GM18858 (cell line): ENCODE data around the gene DNAH3.
"Not testable (repeated sequence)": the region's sequence is repeated elsewhere in the genome, so short reads cannot be mapped to it uniquely, and the experiment has no call there.

Source experiments
- ATAC-seq: cut with Tn5 transposase; IDR thresholded peaks from one replicate; pipeline ENCODE4 v1.9.1; 2021; ENCODE audit not compliant: unreplicated experiment

Gene DNAH3

DNA sequence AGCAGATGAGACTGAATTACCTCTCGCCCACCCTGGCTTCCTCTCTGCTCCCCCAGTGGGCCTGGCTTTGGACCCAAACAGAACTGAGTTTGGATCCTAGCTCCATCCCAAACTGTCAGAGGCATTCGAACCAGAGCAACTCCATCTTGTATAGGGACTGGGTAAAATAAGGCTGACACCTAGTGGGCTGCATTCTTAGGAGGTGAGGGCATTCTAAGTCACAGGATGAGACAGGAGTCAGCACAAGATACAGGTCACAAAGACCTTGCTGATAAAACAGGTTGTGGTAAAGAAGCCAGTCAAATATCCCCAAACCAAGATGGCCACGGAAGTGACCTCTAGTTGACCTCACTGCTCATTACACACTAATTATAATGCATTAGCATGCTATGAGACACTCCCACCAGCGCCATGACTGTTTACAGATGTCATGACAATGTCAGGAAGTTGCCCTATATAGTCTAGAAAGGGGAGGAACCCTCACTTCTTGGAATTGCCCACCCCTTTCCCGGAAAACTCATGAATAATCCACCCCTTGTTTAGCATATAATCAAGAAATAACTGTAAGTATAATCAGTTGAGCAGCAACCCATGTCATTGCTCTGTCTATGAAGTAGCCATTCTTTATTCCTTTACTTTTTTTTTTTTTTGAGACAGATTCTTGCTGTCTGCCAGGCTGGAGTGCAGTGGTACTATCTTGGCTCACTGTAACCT, 205.6 kb downstream of the DNAH3 start:
- ATAC-seq: no peak

DNA sequence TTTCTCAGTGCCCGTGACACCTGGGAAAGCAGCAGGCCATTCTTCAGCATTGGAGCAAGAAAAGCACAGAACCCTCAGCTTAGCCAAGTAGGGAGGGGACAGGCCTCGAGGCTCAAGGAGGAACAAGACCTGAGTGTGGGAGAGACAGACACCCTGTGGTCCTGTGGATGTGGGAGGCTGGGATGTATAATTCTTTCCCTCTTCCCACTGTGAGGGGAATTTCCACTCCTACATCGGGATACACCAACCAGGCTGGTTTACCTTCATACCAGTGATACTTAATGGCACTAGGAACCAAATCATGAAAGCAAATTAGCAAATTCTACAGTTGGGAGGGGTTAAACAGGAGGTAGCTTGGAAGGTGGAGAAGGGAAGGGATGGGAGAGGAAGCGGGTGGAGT, 208.4 kb downstream of the DNAH3 start:
- no peak for ATAC-seq

DNA sequence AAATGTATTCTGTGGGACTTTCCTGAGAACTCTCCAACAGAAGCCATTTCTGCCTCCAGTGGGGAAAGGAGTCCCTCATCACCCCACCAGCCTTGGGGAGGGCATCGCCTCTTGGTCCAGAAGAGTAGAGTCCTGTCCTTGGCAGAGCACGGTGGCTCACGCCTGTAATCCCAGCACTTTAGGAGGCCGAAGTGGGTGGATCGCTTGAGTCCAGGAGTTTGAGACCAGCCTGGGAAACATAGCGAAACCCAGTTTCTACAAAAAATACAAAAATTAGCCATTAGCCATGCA, 209.1 kb downstream of the DNAH3 start:
- no peak for ATAC-seq

DNA sequence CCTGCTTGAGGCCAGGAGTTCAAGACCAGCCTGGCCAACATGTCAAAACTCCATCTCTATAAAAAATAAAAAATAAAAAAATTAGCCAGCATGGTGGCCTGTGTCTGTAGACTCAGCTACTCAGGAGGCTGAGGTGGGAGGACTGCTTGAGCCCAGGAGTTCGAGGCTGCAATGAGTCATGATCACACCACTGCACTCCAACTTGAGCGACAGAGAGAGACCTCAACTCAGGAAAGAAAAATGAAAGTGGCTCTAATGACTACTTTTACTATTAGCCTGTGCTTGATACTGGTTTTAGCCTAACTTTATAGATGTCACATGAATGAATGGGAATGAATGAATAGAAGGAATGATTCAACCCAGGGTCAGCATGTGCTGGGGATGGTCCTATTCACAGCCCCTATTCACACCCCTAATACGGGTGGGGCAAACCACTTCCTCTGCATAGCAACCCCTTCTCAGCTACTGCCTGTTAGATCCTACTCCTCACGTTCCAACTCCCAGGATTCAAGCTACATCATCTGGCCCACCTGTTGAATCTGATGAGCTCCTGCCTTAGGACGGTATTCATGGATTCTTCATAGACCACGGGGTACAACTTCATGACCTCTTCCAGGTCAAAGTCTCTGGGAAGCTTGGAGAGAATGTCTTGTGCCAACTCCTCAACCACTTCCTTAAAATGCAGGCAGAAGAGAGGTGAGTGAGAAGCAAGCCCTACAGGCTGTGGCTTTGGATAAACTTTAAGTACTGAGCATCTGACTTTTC, 209.6 kb downstream of the DNAH3 start:
- ATAC-seq: no peak

DNA sequence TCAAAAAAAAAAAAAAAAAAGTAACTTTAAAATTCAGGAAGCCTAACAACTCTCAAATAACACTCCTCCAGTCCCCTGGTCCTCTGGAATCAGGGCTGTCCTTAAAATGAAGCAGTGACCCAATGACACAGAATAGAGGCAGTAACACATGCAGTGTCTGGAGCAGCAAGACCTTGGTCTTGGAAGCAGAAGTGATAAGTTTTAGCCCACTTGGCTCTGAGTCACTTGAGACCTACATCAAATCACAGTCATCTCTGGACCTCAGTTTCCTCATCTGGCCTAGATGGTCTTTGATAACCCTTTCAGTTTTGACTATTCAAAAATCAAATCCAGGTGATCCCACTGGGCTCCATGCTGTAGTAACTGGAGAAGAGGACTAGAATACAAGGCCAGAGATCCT, 211.0 kb downstream of the DNAH3 start:
- ATAC-seq: no peak

DNA sequence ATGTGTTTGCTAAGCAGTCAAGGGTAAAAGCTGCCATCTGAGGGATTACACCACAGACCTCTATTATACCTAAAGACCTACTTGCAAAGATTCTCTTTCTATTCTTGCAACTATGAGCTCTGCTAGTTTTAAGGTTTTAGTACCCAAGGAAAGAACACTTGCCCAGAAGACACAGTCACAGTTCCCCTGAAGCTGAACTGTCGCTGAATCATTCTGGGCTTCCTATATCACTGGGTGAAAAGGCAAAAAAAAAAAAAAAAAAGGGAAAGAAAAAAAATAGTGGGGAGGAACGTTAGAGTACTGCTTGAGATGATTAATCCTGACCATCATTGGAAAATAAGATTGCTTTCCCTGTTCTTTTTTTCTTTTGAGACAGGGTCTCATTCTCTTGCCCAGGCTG, 212.2 kb downstream of the DNAH3 start:
- ATAC-seq: no peak

DNA sequence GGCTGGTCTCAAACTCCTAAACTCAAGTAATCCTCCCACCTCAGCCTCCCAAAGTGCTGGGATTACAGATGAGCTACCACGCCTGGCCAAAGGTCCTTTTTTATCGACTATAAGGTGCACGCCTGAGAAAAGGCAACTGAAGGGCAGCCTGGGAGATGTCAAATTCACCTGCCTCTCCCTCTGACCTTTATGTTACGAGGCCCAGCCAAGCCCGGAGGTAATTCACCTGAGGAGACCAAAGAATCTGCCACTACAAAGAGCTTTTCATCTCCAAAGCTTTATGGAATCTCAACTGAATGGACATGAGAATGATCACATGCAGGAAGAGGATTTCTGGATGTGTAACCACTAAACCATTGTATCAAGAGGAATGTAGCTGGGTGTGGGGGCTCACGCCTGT, 212.9 kb downstream of the DNAH3 start:
- ATAC-seq: no peak

DNA sequence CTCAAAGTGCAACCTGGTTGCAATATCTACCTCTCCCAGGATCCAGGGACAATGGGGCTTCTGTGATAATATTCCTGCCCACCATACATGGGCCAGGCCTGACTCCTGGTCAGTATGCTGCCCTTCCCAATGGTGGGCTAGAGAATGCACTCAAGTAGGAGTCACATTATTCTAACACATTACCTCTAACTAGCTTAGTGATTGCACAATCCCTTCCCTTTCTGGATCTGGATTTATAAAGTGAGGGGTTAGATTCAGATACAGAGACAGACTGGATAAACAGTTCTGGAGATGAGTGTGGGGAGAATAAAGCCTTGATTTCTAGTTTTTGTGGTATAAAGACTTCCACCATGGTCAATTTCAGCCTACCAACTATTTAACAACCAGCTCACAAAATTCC, 217.1 kb downstream of the DNAH3 start:
- no peak for ATAC-seq

DNA sequence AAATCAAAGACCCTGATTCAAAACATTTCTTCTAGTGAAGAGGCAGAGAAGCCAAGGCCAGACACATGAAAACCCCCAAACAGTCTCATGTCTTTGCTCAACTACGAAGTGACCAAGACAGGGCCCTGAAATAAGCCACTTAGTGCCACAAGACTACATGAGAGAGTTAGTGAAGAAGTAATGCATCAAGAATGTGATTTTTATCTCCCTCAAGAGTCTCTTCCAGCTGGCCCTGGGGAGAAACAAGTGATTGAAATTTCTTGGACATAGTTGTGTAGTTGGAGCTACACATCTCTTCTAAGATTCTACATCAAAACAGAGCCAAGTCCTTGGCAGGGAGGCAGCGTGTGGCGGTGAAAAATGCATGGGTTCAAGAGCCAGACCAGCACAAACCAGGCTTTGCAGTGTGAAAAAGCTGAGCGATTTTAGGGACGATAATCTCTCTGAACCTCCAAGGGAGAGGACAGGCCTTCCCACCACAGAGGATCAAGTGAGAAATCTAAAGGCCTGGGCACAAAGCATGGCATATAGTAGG, 219.5 kb downstream of the DNAH3 start:
- no peak for ATAC-seq

DNA sequence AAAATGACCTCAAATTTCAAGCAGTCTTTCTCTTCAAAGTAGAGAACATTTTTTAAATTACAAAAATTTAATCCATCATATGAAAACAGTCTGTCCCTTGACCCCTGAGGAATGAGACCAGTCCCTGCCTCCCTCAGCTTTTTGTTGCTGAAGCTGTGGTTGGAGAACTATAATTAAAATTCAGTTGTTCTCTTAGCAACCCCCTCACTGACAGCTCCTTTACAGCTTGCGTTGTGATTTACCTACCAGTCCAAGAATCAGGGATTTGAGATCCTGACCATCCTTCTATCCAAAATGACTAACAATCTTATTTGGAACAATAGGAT, 220.3 kb downstream of the DNAH3 start:
- no peak for ATAC-seq

DNA sequence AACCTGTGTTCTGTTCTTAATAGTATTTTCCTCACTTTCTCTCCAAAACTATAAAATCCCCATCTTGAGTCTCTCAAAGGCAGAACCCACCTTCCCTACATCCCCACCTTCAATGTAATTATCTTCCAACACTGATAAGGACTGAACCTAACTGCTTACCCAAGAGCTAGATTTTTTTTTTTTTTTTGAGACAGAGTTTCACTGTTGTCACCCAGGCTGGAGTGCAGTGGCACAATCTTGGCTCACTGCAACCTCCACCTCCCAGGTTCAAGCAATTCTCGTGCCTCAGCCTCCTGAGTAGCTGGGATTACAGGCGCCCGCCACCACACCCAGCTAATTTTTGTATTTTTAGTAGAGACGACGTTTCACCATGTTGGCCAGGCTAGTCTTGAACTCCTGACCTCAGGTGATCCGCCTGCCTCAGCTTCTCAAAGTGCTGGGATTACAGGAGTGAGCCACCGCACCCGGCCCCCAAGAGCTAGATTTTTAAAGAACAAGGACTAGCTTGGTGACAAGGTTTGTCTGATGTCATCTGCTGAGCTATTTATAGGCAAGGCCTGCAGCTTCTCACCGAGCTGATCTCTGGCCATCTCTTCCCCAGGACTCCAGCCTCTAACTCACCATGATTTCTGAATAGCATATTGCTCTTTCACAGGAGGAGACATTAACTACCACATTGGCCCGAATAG, 220.8 kb downstream of the DNAH3 start:
- ATAC-seq: not testable (repeated sequence)

DNA sequence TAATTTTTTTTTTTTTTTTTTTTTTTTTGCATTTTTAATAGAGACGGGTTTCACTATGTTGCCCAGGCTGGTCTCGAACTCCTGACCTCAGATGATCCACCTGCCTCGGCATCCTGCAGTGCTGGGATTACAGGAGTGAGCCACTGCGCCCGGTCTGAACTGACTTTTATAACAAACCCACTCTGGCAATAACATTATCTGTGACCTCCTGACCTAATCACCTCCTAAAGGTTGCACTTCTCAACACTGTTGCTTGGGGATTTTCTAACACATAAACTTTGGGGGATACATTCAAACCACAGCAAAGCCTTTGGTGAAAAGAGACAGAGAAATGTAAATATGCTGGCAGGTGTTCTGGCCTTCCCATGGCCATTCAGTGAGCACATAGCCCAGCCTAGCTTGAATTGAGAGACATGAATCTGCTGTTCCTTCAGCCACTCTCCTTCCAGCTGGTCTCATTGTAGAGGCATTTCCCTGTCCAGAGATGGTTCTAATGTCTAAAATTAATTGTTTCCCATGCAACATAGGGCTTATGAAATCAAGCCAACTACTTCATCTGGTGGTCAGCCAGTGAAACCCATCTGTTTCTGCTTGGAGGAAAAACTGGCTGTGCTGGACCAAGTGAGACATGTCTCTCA, 221.8 kb downstream of the DNAH3 start:
- ATAC-seq: no peak

DNA sequence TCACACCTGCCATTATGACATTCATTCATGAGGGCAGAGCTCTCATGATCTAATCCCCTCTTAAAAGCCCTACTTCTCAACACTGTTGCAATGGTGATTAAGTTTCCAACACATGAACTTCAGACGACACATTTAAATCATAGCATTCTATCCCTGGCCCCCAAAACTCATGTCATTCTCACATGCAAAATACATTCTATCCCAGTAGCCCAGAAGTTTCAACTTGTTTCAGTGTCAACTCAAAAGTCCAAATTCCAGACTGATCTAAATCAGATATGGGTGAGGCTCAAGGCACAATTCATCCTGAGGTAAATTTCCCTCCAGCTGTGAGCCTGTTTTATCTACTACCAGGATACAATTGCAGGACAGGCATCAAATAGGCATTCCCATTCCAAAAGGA, 224.9 kb downstream of the DNAH3 start:
- no peak for ATAC-seq

DNA sequence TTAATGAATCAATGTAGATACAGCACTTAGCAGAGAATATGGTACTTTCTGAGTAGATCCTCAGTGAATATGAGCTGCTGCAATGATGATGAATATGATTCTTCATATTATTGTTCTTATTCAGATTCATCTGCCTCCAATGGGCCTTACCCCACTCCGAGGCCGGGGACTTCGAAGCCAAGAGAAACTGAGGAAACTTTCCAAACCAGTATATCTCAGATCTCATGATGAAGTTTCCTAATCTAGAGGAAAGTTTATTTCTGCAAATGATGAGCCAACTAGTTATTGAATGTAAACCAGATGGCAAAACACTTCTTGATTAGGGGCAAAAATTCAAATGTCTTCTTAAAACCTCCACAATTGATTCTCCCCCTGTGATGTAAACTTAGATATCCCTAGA, 226.8 kb downstream of the DNAH3 start:
- no peak for ATAC-seq

DNA sequence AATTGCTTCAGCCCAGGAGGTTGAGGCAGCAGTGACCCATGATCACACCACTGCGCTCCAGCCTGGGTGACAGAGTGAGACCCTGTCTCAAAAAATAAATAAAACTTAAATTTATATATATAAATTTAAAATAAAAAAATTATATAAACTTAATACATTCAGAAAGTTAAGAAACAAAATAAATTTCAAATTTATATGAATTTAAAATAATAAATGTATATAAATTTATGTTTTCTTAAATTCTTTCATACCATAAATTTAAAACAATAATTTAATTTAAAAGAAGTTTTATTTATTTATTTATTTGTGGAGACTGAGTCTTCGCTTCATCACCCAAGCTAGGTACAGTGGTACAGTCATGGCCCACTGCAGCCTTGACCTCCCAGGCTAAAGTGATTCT, 229.8 kb downstream of the DNAH3 start:
- no peak for ATAC-seq

DNA sequence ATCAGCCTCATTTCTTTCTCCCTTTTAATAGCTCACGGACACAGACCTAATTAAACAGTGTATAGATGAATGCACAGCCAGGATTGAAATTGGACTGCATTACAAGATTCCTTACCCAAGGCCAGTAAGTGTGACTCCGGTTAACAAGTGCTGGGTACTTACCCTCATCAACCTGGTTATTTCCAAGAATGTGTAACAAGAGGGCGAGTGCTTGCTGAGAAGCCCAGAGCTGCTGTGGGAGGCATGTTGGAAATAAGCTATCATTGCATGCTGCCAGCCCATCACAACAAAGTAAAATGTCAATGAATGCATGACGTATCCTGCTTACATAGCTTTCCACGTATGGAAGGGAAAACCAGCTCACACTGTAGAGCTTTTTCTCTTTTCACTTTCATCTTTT, 230.6 kb downstream of the DNAH3 start:
- ATAC-seq: no peak

DNA sequence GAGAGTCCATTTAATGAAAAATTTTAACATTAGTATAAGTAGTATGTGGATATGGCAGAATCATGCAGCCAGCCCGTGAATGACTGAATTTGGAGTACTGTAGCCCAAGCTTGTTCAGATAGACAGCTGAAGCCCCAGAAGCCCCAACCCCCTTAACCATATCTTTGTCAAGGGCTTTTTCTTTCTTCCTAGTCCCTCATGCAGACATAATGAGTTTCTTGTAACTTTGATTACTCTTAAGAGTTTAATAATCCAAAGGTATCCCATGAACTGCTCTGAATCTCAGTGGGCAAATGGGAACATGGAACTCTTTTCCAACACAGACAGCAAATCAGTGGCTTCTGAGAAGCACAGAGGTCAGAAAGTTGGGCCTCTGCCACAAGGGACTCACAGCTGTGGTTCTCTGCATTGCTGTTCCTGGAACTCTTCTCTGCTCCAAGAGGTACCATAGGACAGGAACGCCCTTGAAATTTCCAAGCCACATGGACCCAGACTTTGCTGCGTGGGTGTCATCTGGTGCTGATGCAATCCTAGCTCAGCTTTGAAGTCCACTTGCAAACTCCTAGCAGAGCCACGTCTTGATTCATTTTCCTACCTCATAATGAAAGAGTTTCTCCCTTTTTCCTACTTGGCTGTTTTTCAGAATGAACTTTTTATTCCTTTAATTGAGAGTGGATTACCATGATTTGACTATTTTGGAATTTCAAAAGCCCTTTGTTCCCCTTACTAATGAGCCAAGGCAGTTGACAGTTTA, 232.0 kb downstream of the DNAH3 start:
- ATAC-seq: no peak

DNA sequence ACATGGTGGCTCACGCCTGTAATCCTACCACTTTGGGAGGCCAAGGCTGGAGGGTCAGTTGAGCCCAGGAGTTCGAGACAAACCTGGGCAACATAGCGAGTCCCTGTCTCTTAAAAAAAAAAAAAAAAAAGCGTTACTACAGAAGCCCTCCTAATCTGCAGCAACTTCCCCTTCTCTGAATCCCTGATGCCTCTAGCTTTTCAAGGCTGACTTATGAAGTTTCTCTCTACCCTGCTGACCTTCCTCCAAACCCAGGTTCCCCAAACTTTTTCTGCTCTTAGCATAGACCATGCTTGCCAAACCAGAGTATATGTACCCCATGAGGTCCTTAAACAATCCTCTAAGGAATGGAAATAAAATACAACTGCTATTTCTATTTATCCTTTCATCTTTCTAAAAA, 233.7 kb downstream of the DNAH3 start:
- ATAC-seq: no peak

DNA sequence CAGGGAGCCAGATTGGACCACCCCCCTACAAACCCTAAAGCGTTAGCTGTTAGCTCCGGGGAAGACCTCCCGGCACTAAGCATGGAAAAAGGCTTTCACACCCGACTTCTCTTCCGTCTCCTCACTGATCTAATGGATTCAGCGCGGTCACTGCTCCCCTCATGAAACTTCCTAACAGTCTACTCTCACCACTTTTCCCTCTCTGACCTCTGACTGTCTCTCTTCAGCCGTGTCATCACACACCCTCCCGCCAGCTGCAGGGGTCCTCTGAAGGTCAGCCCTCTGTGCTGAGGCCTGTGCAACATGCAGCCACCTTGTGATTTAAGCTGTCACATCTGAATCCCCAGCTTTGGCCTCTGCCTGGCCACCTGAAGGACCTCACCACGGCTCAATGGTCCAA, 234.4 kb downstream of the DNAH3 start:
- no peak for ATAC-seq

DNA sequence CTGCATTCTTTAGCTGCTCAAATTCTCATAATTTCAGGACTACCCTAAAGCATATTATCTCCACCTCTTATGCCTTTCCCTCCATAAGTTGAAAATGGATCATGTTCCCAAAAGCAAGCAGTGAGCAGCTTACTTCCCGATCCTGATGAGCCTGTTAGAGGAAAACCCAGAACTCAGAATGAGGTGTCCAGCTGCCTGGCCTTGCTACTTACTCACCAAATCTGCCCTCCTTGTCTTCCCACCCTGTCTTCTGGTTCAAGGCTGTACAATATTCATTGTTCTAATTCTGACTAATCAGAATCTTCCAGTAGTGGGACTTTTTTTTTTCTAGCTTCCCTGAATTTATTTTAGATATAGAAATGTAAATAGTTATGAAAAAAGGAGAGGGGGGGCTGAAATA, 239.3 kb downstream of the DNAH3 start:
- ATAC-seq: no peak

DNA sequence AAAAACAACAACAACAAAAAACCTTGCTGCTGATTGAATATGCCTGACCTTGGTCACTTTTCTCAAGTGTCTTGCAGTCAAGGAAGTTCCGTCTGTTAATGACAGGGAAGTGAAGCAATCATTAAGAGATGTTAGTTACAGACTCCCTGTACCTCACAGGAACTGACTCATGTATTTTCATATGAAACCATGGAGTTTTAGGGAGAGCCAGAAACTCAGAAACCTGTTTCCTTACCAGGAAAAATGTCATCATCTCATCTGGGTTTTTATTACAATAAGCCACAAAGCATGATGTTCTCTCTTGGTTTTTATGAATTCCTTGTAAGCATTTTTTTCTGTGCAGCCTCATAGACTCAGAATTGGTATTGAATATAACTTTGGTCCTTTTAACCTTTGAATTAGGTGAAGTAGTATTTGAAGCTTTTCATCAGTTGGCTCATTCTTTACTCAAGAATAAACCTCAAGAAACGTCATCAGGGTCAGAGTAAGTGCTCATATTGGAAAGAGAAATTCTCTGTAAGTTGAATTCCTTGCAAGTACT, 239.8 kb downstream of the DNAH3 start:
- no peak for ATAC-seq
